Measurements from ENCODE around the gene PCDHGA6.
"Not testable (repeated sequence)": the region's sequence is repeated elsewhere in the genome, so short reads cannot be mapped to it uniquely, and the experiment has no call there.

DNA sequence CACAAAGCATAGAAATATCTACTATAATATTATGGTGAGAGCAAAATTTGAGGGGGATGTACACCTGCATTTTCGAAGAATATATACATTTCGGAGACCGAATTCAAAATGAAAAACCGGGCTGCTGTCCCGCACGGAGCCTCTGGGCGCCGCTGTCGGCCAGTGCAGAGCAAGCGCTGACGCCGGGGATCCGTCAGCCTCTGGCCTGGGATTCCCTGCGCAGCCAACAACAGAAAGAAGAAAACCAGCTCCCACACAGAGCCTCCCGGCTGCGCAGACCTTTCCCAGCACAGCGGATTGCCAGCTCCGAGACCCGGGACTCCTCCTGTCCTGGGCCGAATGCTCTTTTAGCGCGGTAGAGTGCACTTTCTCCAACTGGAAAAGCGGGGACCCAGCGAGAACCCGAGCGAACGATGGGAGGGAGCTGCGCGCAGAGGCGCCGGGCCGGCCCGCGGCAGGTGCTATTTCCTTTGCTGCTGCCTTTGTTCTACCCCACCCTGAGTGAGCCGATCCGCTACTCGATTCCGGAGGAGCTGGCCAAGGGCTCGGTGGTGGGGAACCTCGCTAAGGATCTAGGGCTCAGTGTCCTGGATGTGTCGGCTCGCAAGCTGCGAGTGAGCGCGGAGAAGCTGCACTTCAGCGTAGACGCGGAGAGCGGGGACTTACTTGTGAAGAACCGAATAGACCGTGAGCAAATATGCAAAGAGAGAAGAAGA is 34.3 kb downstream of the PCDHGA6 start, which contains the start of gene PCDHGB6:
- TF ChIP-seq, protein P1, sequence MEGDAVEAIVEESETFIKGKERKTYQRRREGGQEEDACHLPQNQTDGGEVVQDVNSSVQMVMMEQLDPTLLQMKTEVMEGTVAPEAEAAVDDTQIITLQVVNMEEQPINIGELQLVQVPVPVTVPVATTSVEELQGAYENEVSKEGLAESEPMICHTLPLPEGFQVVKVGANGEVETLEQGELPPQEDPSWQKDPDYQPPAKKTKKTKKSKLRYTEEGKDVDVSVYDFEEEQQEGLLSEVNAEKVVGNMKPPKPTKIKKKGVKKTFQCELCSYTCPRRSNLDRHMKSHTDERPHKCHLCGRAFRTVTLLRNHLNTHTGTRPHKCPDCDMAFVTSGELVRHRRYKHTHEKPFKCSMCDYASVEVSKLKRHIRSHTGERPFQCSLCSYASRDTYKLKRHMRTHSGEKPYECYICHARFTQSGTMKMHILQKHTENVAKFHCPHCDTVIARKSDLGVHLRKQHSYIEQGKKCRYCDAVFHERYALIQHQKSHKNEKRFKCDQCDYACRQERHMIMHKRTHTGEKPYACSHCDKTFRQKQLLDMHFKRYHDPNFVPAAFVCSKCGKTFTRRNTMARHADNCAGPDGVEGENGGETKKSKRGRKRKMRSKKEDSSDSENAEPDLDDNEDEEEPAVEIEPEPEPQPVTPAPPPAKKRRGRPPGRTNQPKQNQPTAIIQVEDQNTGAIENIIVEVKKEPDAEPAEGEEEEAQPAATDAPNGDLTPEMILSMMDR (conservative IDR thresholded peaks at IDR 0.05 in 1 of 2, IDR thresholded peaks at IDR 0.05 in 1 of 2; ENCODE audit: low read depth in 1 of 2, low read length in 2 of 2) = peak; percentile 41 to 57
- TF ChIP-seq EZH2 (IDR thresholded peaks at IDR 0.05; ENCODE audit: low read length, missing control alignments) = not testable (repeated sequence)
